Inflammatory macrophage (primary cell): Measurements from ENCODE around the gene PROX1.

Source experiments
- DNase-seq, 2 donors: peaks; one replicate each; pipeline ENCODE4 v3.0.0-alpha.2; 2020 to 2022

The PROX1 gene

DNA sequence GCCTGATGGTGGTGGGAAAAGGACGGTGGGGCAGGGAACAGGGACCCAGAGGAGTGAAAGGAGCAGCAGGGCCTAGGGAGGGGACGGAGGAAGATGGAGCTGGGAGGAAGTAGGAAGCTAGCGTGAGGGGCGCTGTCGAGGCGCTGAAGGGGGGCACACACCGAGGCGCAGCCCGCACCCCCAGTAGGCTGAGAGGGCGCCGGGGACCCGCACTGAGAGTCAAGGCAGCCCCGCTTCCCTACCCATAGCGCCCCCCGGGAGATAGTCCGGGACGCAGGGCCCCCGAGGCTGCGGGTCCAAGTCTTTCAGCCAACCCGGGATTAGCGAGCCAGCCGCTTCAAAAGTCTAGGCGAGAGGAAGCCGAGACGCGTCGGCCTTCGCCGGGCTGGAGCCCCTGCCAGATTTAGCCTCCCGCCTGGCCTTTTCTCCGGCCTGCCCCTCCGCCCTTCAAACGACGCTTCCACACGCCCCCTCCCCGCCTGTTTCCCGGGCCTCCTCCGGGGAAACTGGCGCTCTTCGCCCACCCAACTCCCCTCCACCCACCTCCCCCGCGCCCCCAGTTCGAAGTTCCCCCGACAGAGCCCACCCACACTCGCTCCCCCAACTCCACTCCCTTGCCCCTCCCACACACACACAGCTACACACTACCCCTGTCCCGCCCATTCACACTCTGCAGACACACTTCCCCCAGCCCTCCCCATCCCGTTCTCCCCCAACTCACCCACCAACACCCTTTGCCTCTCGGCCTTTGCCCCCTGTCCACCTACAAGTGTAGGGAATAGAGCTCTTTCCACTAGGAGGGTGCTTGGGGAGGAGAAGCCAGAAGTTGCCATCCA lies 7.8 kb upstream of the PROX1 start:
- DNase-seq = no peak

DNA sequence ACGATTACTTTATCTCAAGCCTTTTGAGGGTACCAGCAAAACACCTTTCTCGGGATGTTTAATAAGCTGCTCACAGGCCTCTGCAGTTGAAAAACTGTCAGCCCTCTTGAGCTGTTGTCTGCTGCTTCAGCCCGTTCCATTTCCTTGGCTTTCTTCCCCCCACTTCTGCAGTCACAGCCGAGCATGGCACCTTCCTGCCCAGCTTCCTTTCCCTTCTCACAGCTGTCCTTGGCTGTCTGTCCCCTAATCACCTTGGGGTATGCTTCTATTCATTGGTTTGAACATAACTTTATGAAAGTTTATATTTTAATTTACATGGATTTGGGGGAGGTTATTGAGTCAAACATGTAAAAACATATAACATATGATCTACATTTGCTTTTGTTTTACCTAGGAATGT lies 6.9 kb upstream of the PROX1 start:
- no peak for DNase-seq

DNA sequence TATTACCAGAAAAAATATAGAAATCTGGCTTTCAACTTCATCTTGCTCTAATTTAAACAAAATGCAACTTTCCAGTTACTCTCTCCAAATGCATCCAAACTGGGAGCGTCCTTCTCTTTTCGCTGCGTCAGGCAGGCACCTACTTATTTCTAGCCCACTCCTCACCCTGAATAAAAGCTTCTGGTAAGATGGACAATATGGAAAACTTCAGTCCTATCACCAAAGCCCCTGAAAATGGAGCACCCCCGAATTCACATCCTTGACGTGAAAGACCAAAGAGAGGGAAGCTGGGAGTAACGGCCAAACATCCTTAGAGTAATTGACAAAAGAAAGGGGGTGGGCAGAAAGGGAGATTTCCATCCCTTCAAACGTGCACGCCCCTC lies 5.5 kb upstream of the PROX1 start:
- no peak for DNase-seq

DNA sequence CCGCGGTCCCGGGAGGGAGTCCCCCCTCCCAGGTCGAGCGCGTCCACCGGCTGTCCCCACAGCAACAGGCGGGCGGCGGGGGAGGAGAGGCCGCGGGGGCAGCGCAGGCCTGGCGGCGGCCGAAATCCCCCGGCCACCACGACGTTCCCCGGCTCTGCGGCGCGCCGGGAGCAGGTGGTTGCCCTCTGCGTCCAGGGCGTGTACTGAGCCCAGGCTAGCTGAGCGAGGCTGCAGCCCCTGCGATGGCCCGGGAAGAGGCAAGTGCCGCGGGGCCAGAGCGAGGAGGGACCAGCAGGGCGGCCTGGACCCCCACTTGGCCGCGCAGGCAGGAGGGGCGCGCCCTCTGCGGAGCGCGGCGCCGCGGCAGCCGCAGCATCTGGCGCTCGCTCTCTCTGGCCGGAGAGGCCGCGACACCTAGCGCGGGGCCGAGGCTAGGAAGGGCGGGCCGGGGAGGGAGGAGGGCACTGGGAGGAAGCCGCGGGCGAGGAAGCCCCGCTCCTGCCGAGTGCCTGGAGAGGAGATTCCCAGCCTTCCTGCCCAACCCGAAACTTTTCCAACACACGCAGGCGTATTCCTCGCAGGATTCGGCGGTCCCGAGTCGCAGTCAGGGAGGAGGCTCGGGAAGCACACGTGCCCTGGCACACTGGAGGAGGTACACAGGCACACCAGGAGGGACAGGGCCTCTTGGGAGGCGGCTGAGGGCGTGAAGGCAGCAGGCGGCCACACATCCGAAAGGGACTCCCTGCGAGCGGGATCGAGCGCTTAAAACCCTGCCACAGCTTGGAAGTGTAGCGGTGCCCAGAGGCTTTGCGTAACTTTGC lies 4.9 kb upstream of the PROX1 start:
- DNase-seq = no peak

DNA sequence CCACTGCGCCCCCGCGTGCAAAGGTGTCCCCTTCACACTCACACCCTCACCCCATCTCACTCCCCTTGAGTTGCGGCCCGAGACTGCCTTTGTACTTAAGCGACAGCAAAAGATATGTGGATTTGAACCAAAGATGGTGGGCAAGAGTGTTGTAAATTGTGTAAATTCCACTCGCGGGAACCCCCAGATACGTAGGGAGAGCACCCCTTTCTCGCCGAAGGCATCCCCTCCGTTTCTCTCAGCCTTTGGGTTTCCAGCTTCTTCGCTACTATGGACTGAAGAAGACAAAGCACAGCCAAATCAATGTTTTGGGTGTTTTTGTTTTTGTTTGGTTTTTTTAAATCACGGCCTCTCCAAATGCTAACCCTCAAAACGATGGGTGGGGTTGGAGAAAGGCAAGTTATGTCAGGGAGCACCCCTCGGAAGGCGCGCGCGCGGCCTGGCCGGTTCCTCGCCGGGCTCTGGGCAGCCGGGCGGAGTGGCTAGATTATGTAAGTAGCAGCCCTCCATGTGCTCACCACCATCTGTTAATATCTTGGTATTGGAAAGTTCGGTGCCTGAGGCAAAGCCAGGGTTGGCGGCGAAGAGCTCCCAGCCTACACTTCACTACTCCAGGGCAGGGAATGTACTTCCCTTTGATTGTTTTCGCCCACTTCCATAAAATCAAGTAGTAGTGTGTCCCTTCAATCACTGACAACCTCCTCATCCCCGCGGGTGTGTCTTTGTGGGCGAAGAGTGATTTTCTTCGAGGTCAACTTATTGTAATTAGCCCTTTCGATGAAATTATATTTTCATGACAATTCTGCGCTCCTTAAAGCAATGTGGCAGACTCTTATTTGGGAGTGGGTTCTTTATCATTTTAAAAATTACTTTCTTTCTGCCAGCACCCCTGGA lies 4.0 kb upstream of the PROX1 start:
- no peak for DNase-seq

DNA sequence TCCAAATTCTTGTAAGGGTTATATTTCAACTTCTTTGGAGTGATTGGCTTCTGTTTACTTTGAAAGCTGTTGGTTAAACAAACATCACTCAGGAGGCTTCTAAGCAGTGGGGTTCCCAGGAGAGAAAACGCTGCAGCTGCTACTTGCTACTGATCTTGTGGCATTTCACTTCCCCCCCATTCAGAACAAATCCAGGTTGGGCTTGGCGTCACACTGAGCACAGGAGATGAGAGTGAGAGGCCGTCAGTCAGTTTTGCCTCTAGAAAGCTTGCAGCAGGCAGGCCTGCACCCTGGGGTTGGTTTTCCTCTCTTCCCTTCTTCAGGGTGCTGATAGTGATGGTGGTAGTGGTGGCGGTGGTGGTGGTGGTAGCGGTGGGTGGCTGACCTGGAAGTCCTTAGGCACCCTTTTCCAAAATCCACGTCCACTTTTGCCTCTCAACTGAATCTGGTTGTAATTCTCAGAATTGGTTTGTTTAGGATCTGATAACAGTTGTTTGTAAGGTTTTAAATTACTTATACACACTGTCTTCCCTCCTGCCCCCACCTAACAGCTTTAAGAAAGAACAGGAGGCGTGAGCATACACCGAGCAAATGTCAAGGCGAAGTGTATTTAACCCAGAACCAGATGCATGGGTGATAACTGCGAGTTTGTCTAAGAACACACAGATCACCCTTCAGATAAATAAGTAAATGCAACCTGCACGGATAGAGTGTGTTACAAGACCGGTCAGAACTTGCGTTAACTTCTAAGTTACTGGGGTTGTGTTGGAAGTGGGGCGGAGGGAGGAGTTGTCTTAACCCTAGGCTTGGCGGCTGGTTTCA lies 3.2 kb upstream of the PROX1 start:
- DNase-seq = no peak

DNA sequence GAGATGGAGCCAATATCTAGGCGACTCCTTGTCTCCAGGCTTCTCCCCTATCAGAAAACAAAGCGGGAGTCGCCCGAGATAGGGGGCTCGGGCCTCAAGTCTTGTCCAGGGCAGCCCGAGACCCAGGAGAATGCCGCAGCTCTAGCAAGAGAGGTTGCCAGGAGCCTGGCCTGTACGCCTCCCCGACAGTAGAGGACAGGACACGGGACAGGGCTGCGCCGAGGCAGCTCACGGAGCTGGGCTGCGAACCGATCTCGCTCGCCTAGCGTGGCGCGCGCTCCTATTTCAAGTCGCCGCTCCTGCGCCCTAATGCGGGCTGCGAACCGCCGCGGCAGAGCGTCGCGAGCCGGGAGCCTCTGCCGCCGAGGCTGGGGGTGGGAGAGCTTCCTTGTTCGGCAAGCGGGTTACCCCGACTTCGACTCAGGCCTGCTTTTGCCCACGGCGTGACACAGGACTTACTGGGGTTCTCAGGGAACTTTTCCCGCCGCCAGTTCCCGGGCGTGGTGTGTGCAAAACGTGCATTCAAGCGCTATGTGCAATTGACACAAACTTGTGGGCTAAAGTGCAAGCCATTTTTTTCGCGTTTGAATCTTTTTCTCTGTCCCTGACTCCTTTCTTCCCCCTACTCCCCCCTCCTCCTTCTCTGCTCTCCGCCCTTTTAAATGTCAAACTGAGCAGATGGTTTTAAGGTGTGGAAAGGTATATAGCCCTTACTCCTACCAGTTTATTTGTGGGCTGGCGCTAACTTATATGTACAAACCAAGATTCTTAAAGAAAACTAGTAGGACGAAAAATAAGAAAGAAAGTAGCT lies 2.4 kb upstream of the PROX1 start:
- DNase-seq = no peak

DNA sequence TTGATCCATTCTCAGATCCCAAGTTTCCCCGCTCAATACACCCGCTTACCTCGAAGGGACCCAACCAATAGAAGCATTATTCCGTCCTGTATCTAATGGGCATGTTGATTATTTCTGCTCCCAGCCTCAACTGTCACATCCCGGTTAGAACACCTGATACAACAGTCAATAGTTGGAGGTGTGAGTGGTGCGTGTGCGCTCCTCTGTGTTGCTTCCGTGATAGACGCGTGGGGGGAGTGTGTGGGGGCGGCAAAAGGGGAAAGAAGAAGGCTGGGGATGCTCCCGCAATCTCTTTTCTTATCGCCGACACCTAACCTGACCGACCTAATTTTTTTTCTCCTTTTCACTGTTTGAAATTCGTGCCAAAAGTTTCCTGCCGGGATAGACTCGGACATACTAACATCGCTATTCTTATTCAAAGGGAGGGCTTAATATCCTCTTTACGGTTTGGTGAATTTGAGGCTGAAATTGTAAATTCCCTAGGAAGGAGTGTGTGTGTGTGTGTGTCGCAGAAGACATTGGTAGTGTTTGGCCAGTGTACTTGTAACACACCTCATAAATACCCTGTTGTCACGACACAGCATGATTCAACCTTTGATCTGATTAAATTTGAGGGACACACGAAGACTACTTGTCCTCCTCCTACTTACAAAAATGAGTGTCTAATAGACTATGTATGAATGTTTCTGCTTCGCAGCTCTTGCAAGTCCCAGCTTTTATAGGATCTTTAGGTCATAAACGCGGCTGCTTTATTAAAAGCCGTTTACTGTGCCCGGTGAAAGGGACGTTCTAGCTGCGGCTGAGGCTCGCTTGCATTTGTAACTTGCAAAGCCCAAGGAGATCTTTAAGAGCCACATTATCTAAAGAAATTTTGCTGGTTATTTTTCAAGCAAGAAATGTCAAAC lies 1.5 kb upstream of the PROX1 start:
- DNase-seq = no peak

DNA sequence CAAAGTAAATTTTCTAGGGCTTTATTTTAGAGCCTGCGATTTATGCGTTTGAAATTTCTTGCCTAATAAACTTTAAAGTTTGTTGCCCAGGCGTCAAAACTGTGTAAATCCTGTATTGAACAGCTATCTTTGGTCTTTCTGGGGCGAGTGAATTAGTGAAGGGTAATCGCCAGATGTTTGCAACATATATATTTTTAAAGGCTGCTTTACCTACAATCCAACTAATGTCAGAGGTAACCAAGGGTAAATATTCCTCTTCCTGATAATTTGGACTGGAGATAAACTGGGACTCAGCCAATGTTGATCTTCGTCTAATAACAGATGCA lies 885 bp upstream of the PROX1 start:
- no peak for DNase-seq

DNA sequence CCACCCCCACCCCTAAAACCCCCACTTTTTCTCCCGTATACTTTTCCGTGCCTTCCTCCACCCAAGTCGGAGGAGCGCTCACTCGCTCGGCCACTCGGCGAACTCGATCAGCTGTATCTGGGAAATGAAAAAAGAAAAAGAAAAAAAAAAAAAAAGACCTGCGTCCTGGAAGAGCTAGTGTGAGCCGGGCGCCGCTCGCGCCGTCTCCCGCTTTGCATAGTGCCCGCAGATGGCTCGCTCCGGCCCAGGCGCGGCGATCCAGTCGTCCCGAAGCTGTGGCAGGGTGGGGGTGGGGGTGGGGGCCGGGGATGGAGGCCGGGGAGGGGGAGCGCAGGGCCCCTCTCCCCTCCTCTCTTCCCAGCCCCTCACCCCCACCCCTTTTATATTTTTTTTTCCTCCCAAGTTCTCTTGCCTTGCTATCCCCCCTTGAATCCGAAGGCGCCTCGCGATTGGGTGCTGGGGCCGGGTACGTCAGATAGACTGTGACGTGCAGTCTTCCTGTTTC lies 299 bp upstream of the PROX1 start:
- DNase-seq = no peak

DNA sequence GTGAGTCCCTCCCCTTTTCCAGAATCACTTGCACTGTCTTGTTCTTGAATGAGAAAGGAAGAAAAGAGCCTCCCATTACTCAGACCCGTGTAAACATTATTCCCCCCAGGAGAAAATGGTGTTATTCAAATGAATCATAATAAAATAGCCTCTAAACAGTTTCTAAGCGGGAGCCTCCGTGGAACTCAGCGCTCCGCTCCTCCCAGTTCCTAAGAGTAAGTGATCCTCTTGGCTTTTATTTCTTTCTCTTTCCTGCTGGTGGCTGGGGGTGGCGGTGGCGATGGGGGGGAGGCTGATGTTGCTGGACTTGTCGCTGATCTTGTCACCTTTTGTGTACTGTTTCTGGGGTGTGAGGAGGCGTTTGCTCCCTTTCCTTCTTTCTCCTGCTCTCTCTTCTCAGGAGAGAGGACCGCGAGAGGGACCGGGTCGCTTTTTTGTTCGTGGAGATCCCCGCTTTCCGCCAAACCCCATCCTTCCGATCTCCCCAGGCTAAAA lies 781 bp downstream of the PROX1 start:
- no peak for DNase-seq

DNA sequence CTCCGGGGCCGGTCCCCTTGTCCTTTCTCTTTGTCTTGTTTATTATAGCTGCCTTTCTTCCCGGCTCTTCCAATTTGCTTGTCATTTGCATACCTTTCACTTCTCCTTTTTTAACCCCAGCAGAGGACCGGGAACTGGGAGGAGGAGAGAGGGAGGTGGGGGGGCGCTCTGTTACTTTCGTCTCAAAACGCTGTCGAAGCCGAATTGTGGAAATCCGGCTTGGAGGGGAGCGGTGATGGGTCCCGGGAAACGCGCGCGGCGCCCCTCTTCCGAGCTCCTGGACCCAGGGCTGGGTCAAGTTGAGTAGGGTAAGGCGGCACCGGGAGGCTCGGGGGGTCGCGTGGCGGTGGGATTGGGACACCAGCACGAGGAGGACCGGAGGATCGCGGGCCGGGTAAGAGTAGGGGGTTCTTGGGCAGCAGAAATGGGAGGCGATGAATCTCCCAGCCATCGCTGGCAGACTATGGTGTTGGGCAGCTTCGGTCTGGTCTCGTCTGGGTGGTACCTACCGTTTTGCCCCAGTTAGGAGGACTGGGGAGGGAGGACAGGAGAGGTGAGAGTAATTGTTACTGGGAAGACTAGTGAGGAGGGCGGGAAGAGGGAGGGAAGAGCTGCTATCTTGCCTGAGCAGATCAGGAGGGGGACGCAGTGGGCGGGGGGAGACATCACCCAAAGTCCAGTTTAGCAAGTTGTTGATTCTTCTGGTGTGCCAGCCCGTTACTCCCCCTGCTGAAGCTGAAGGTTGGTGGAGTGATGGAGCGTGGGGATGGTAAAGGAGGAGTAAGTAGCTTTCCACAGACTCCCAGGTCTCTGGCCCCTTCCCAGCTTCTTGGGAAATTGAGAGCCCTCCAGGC lies 1.5 kb downstream of the PROX1 start:
- DNase-seq = no peak

DNA sequence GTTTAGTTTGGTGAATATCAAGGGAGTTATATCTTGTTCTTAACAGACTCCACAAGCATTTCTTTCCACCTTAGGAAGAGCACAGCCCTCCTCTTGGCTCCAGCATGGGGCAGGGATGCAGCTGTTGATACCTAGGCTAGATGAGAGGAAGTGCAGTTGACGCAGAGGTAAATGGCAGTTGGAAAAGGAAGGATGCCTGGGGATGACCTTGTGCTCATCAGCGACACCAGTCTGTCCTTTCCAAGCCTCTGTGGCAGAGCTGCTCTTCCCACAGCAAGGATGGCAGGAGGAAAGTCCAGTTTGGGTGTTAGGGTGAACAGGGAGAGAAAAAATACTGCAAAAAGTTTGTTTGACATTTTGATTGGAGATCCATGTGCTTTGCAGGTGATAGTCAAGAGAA lies 6.2 kb downstream of the PROX1 start:
- no peak for DNase-seq

DNA sequence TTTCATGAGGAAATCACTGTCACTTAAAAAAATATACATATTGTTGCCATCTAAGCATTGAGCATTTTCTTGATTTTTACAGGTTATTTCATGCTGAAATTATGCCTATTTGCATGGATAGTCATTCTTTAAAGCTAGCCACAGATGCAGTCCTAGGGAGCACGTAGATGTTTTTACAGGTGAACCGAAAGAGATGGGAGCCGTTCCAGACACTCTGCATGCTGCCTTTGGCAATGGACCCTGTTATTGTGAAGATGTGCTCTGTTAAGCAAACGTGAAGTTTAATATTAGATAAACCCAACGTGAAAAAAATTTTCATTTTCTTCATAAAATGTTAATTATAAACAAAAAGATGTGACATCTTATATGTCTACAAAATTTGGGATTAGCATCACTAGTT lies 7.1 kb downstream of the PROX1 start:
- no peak for DNase-seq

DNA sequence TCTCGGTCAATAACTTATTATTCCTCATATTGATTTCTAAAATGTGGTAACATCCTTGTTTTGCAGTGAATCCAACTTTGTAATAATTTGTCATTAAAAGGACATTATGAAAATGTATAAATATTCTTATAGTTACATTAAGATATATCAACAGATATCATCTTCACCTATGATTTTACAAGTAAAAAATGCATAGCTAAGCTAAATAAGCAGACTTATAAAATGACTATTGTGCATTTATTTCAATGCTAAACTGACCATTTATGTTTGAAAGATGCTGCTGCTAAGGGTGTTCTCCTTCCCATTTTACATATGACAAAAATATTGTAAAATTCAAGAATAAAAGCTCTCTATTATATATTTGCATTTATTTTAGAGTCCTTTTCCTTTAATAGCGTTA lies 7.8 kb downstream of the PROX1 start:
- no peak for DNase-seq

DNA sequence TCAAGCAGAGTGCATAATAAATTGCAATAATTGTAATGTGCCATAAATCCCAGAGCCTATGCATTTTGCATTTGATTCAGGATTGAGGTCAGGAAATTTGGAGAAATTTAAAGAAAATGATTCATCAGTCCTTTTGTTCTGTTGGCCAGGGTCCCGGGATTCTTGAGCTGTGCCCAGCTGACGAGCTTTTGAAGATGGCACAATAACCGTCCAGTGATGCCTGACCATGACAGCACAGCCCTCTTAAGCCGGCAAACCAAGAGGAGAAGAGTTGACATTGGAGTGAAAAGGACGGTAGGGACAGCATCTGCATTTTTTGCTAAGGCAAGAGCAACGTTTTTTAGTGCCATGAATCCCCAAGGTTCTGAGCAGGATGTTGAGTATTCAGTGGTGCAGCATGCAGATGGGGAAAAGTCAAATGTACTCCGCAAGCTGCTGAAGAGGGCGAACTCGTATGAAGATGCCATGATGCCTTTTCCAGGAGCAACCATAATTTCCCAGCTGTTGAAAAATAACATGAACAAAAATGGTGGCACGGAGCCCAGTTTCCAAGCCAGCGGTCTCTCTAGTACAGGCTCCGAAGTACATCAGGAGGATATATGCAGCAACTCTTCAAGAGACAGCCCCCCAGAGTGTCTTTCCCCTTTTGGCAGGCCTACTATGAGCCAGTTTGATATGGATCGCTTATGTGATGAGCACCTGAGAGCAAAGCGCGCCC lies 8.7 kb downstream of the PROX1 start:
- DNase-seq = no peak

DNA sequence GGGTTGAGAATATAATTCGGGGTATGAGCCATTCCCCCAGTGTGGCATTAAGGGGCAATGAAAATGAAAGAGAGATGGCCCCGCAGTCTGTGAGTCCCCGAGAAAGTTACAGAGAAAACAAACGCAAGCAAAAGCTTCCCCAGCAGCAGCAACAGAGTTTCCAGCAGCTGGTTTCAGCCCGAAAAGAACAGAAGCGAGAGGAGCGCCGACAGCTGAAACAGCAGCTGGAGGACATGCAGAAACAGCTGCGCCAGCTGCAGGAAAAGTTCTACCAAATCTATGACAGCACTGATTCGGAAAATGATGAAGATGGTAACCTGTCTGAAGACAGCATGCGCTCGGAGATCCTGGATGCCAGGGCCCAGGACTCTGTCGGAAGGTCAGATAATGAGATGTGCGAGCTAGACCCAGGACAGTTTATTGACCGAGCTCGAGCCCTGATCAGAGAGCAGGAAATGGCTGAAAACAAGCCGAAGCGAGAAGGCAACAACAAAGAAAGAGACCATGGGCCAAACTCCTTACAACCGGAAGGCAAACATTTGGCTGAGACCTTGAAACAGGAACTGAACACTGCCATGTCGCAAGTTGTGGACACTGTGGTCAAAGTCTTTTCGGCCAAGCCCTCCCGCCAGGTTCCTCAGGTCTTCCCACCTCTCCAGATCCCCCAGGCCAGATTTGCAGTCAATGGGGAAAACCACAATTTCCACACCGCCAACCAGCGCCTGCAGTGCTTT lies 9.4 kb downstream of the PROX1 start:
- DNase-seq = no peak

DNA sequence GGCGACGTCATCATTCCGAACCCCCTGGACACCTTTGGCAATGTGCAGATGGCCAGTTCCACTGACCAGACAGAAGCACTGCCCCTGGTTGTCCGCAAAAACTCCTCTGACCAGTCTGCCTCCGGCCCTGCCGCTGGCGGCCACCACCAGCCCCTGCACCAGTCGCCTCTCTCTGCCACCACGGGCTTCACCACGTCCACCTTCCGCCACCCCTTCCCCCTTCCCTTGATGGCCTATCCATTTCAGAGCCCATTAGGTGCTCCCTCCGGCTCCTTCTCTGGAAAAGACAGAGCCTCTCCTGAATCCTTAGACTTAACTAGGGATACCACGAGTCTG lies 10.0 kb downstream of the PROX1 start:
- no peak for DNase-seq
